ENCODE results near the gene BCAR3.

BCAR3 gene

DNA sequence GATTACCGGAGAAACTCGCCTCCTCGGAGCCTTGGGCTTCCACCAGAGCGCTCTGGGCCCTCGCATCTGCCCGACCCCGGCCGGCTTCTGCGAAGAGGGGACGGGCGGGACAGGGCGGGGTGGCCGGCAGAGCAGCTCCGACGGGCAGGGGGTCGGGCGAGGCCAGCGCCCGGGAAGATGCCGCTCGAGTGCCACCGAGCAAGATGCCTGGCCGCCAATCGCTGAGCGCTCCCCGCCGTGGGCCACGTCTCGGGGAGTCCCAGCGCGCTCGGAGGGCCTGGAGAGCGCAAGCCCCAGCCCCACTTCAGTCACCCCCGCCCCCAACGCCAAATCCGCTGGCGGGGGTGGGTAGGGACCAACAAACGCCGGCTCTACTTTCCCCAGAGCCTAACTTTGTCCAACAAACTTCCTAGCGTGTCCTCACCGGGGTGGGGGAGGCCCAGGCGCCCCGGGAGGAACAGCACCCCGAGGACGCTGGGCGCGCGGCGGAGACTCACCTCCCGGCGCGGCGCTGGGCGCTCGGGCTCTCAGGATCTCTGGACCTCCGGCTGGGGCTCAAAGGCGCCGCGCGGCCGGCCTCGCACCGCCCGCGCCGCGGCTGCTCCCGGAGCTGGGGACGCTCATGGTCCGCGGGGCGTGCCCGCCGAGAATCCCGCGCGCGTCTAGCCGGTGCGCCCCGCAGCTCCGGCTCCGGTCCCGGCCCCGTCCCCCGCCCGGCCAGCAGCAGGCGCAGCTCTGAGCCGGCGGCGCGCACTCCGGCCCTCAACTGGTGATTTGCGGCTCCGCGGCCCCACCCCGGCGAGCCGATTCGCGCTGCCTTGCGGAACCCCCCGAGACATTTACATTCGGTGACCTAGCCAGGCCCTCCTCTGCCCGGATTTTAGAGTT lies at the start of gene BCAR3:
Gene BCAR3, minus strand, starts transcription at position 737 of the 888 bp plus-strand sequence. CDS start 6,907 bp downstream, outside the sequence.
- in situ Hi-C loops (cut with MboI; ENCODE audit: low pct_unique_long_range_greater_than_20kb, low sequenced_read_pairs, unreplicated experiment) = no loop called here
- peak; percentile 83 for DNase-seq (ENCODE audit: low spot score)

DNA sequence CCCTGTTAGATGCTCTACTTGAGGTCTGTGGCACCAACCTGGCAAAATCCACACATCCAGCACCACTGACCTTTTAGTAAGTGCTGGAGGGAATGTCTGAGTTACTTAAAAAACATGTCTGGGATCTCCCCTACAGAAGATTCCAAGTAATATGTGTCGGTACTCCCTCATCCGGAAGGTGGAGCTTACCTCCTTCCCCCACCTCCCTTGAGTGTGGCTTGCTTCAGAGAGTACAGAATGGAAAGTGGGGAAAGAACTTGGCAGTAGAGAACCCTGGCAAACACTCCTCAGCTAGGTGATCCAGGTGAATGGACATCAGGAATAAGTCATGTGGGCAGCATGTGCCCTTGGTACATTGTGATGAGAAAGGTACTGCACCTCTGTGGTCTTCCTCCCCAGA lies 49.0 kb upstream of the BCAR3 start:
- DNase-seq (ENCODE audit: low spot score) = no peak
- TF ChIP-seq, protein P1, sequence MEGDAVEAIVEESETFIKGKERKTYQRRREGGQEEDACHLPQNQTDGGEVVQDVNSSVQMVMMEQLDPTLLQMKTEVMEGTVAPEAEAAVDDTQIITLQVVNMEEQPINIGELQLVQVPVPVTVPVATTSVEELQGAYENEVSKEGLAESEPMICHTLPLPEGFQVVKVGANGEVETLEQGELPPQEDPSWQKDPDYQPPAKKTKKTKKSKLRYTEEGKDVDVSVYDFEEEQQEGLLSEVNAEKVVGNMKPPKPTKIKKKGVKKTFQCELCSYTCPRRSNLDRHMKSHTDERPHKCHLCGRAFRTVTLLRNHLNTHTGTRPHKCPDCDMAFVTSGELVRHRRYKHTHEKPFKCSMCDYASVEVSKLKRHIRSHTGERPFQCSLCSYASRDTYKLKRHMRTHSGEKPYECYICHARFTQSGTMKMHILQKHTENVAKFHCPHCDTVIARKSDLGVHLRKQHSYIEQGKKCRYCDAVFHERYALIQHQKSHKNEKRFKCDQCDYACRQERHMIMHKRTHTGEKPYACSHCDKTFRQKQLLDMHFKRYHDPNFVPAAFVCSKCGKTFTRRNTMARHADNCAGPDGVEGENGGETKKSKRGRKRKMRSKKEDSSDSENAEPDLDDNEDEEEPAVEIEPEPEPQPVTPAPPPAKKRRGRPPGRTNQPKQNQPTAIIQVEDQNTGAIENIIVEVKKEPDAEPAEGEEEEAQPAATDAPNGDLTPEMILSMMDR (IDR thresholded peaks at IDR 0.05; ENCODE audit: extremely low read depth, insufficient read depth, missing control alignments) = no peak
- in situ Hi-C loops (cut with MboI; ENCODE audit: low pct_unique_long_range_greater_than_20kb, low sequenced_read_pairs, unreplicated experiment) = no loop called here

More for the DNA sequence above, at the start of gene BCAR3:
- TF ChIP-seq, protein P1 (IDR thresholded peaks at IDR 0.05; ENCODE audit: extremely low read depth, insufficient read depth, missing control alignments) = peak; percentile 53

DNA sequence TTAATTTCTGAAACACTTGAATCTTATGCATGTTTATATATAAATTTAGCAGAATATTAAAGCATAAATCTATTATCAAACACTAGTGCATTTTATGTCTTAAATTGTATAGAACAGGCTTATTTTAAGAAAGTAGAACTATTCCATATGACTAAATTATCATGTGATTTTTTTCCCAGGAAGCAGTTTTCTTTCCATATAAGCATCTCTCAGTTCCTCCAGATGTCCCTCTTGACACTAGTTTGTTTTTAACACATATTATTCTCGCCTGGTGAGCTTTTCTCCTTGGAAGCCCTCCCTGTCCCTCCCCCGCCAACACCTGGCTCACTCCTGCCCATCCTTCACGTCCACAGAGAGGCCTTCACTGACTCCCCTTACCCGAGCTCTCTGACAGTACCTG lies 48.3 kb upstream of the BCAR3 start:
- TF ChIP-seq, protein P1 (IDR thresholded peaks at IDR 0.05; ENCODE audit: extremely low read depth, insufficient read depth, missing control alignments) = no peak
- no peak for DNase-seq (ENCODE audit: low spot score)
- in situ Hi-C loops (cut with MboI; ENCODE audit: low pct_unique_long_range_greater_than_20kb, low sequenced_read_pairs, unreplicated experiment) = no loop called here

DNA sequence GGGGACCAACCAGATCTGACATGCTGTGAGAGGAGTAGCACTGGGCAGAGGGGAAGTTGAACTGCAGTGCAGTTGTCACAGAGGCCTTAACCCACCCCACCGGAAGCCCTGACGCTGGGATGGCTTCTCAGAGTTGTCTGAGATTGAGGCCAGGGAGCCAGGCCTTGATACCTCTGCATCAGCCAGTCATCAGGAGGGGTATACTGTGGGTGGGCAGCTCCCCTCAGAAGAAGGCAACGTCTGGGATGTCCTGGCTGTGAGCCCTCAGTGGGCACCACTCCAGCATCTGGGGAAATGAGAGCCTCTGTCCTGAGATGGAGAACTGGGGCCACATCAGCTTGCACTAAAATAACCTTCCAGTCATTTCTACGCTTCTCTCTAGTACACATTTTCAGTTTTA lies 47.9 kb upstream of the BCAR3 start:
- in situ Hi-C loops (cut with MboI; ENCODE audit: low pct_unique_long_range_greater_than_20kb, low sequenced_read_pairs, unreplicated experiment) = no loop called here
- DNase-seq (ENCODE audit: low spot score) = no peak
- TF ChIP-seq, protein P1 (IDR thresholded peaks at IDR 0.05; ENCODE audit: extremely low read depth, insufficient read depth, missing control alignments) = no peak

DNA sequence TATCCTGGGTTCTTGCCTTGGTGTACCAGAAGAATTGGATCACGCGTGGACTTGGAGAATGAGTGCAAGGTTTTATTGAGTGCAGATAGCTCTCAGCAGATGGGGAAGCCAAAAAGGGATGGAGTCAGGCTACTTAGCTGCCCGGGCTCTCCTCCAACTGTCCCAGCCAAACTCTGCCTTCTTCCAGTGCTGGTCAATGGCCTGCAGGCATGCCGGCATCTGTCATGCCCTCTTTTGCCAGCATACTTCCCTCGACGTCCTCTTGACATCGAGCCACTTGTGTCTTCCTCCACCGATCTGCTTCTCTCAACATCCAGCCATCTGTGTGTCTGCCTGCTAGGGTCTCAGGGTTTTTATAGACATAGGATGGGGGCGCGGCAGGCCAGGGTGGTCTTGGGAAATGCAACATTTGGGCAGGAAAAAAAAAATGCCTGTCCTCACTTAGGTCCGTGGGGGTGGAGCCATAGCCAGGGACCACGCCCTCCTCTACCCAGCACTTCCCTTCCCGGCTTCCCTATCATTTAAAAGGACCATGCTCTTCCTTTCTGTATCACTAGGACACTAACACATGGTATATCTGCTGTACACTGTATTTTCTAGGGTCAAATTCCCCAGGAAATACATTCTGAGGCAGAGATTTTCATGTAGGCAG lies 47.0 kb upstream of the BCAR3 start:
- TF ChIP-seq, protein P1 (IDR thresholded peaks at IDR 0.05; ENCODE audit: extremely low read depth, insufficient read depth, missing control alignments) = no peak
- DNase-seq (ENCODE audit: low spot score) = no peak
- in situ Hi-C loops (cut with MboI; ENCODE audit: low pct_unique_long_range_greater_than_20kb, low sequenced_read_pairs, unreplicated experiment) = no loop called here

DNA sequence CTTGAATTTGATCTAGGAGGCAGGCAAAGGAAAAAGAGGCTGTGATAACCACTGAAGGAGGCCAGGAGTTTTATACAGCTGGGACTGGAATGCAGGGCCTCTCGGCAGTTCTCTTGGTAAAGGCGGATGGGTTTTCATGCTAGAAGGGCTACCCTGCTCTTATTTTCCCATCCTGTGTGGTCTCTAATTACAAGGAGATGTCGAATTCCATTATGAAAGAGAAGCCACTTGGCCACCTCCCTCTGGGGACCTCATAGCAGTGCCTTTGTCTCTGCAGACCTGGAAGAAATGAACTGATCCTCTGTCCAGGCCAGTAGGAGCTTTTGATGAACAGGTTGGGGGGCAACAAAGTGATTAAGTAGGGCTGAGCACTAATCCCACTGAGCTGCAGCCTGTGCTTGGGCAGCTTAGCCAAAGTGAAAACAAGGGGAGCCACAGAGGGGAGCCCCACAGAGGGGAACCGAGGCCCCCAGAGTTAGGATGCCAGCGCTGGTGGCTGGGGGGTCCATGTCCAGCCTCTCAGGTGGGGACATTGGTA lies 42.2 kb upstream of the BCAR3 start:
- TF ChIP-seq, protein P1 (IDR thresholded peaks at IDR 0.05; ENCODE audit: extremely low read depth, insufficient read depth, missing control alignments) = no peak

More for the DNA sequence above, 42.2 kb upstream of the BCAR3 start:
- in situ Hi-C loops (cut with MboI; ENCODE audit: low pct_unique_long_range_greater_than_20kb, low sequenced_read_pairs, unreplicated experiment) = no loop called here
- DNase-seq (ENCODE audit: low spot score) = no peak
